CD14-positive monocyte (primary cell): ENCODE data around the gene QDPR. TPM values are rescaled to one million over a fixed set of nuclear protein-coding genes. Genes with fewer than 3 reads are reported as not detected.

Experiments
- DNase-seq, 3 donors: peaks; one replicate each; pipeline ENCODE4 v3.0.0-alpha.2; 2011 to 2022
- H2AFZ ChIP-seq: 2 replicates; pipeline ENCODE4 v1.6.0; 2012; ENCODE audit warnings: mild to moderate bottlenecking, low read depth, low read length, inconsistent platforms; ENCODE audit not compliant: insufficient read depth, poor library complexity, severe bottlenecking
- H3K27ac ChIP-seq, 2 donors: 1 replicate in 1 of 2; 2 replicates in 1 of 2; pipeline ENCODE4 v1.5.1; 2012 to 2013; ENCODE audit warnings: low read length in 2 of 2, control low read depth in 1 of 2, inconsistent platforms in 1 of 2, low read depth in 1 of 2, mild to moderate bottlenecking in 1 of 2
- H3K27me3 ChIP-seq, 2 donors: one replicate each; pipeline versions ENCODE4 v1.6.0 to v1.6.1; 2011 to 2013; ENCODE audit warnings: low read length in 2 of 2; ENCODE audit not compliant: control insufficient read depth in 2 of 2, insufficient read depth in 2 of 2
- H3K36me3 ChIP-seq, 2 donors: replicated peaks in 1 of 2; 1 replicate in 1 of 2; 2 replicates in 1 of 2; pipeline versions ENCODE4 v1.5.1 to v1.6.1; 2012 to 2013; ENCODE audit warnings: low read length in 2 of 2, control low read depth in 1 of 2, inconsistent platforms in 1 of 2, mild to moderate bottlenecking in 1 of 2; ENCODE audit not compliant: insufficient read depth in 2 of 2, control insufficient read depth in 1 of 2
- H3K4me1 ChIP-seq, 2 donors: 1 replicate in 1 of 2; 2 replicates in 1 of 2; pipeline versions ENCODE4 v1.5.1 to v1.6.1; 2012 to 2013; ENCODE audit warnings: low read length in 2 of 2, control low read depth in 1 of 2, inconsistent platforms in 1 of 2, mild to moderate bottlenecking in 1 of 2, moderate library complexity in 1 of 2; ENCODE audit not compliant: insufficient read depth in 2 of 2, control insufficient read depth in 1 of 2
- H3K4me2 ChIP-seq: replicated peaks from 2 replicates; pipeline ENCODE3; 2012; ENCODE audit warnings: low read length, moderate library complexity, mild to moderate bottlenecking; ENCODE audit not compliant: poor library complexity, severe bottlenecking; ENCODE audit errors: extremely low read depth
- H3K4me3 ChIP-seq, 3 experiments: fragments of 200-600 bp in 1 of 3; sonication (generic) in 1 of 3; replicated peaks in 1 of 3; 1 replicate in 2 of 3; 2 replicates in 1 of 3; pipeline ENCODE4 v1.5.1; 2011 to 2013; ENCODE audit warnings: low read length in 3 of 3, mild to moderate bottlenecking in 3 of 3, control low read depth in 2 of 3, low read depth in 2 of 3, inconsistent platforms in 1 of 3, moderate library complexity in 1 of 3
- H3K79me2 ChIP-seq: 2 replicates; pipeline ENCODE4 v1.6.0; 2012; ENCODE audit warnings: mild to moderate bottlenecking, control low read depth, inconsistent platforms, low read length, moderate library complexity; ENCODE audit not compliant: insufficient read depth
- H3K9ac ChIP-seq: 2 replicates; pipeline ENCODE4 v1.6.0; 2017; ENCODE audit warnings: low read length, mild to moderate bottlenecking; ENCODE audit not compliant: insufficient read depth, poor library complexity, severe bottlenecking
- H3K9me3 ChIP-seq, 2 donors: replicated peaks in 1 of 2; 1 replicate in 1 of 2; 2 replicates in 1 of 2; pipeline versions ENCODE4 v1.5.1 to v1.6.1; 2012 to 2013; ENCODE audit warnings: low read length in 2 of 2, control low read depth in 1 of 2; ENCODE audit not compliant: control insufficient read depth in 1 of 2, insufficient read depth in 1 of 2
- H4K20me1 ChIP-seq: 2 replicates; pipeline ENCODE4 v1.6.0; 2012; ENCODE audit warnings: mild to moderate bottlenecking, low read length, control low read depth, moderate library complexity; ENCODE audit not compliant: insufficient read depth
- H3K27ac Mint-ChIP-seq, 7 donors: one replicate each; pipeline ENCODE4 v1.8.0; 2020; ENCODE audit warnings: mild to moderate bottlenecking in 7 of 7, mixed read lengths in 7 of 7, moderate library complexity in 6 of 7, inconsistent platforms in 2 of 7
- H3K27me3 Mint-ChIP-seq, 3 donors: one replicate each; pipeline ENCODE4 v1.8.0; 2021 to 2022; ENCODE audit warnings: low read depth in 3 of 3, mild to moderate bottlenecking in 3 of 3, mixed read lengths in 3 of 3, moderate library complexity in 3 of 3, inconsistent platforms in 1 of 3
- H3K36me3 Mint-ChIP-seq, 2 donors: one replicate each; pipeline ENCODE4 v1.8.0; 2020; ENCODE audit warnings: mixed read lengths in 2 of 2, inconsistent platforms in 1 of 2, mild to moderate bottlenecking in 1 of 2
- H3K4me1 Mint-ChIP-seq: one replicate; pipeline ENCODE4 v1.8.0; 2020; ENCODE audit warnings: mild to moderate bottlenecking, mixed read lengths
- H3K4me3 Mint-ChIP-seq, 2 donors: one replicate each; pipeline ENCODE4 v1.8.0; 2020; ENCODE audit warnings: mild to moderate bottlenecking in 2 of 2, mixed read lengths in 2 of 2, moderate library complexity in 1 of 2
- H3K9me3 Mint-ChIP-seq, 7 donors: one replicate each; pipeline ENCODE4 v1.8.0; 2020 to 2022; ENCODE audit warnings: mixed read lengths in 7 of 7, mild to moderate bottlenecking in 6 of 7, moderate library complexity in 6 of 7, inconsistent platforms in 2 of 7
- CTCF ChIP-seq: fragments of 200-600 bp; IDR thresholded peaks from one replicate; pipeline ENCODE4 v1.8.0; 2022; ENCODE audit warnings: antibody characterized with exemption, mild to moderate bottlenecking
- WGBS: methylation state at CpG from one replicate; pipeline ENCODE4 v1.1.5; 2013; ENCODE audit warnings: missing lambda C conversion rate; ENCODE audit not compliant: insufficient coverage; 5-methylcytosine and 5-hydroxymethylcytosine counted together
- intact Hi-C, 2 donors: fragments of 100-400 bp; cut with micrococcal nuclease; formaldehyde crosslinking; loops; one replicate each; pipeline versions ENCODE4 v1.15.0 to v1.15.1; 2023
- polyA minus RNA-seq: library from RNA; depleted of rRNA, polyadenylated mRNA; stranded (reverse); fragments of >200 nt; gene quantifications from 2 replicates; pipeline ENCODE4 v1.2.3, GENCODE V29; 2012
- polyA plus RNA-seq, 3 donors: library from polyadenylated mRNA; depleted of rRNA in 1 of 3; unstranded in 2 of 3; stranded (reverse) in 1 of 3; fragments of 300-500 nt in 2 of 3; fragments of >200 nt in 1 of 3; fragmentation: Illumina TruSeq in 2 of 3; gene quantifications; 1 replicate in 2 of 3; 2 replicates in 1 of 3; pipeline ENCODE4 v1.2.3, GENCODE V29; 2012 to 2021
- total RNA-seq, 12 experiments: library from RNA in 1 of 12; stranded (reverse) in 1 of 12; fragments of 120-200 nt in 1 of 12; gene quantifications; one replicate each; pipeline ENCODE4 v1.2.4 and lab custom pipeline; 2013 to 2026; ENCODE audit warnings: mixed read lengths in 6 of 12, inconsistent platforms in 1 of 12

QDPR gene
- 4.5 TPM for total RNA-seq (2013)
- polyA plus RNA-seq (10 to 100 TPM; 15.8 to 31.7 (median 27.7) TPM), polyA minus RNA-seq (5.5 and 10.4 TPM in 2 replicates), total RNA-seq (lab: John Stamatoyannopoulos, UW) (0.42 to 4.2 (median 2.8) reads per million in 11 experiments)

- WGBS = under 1% methylated on average over 52 of the region's 65 CpGs
- peak within 1 kb of the TSS; percentile 95 to 100 for H3K4me3 Mint-ChIP-seq
- peaks cover 11% of the 10 kb centered on the region for H3K79me2 ChIP-seq
- peak within 1 kb of the TSS; percentile 89 for H3K4me2 ChIP-seq
- H3K4me3 ChIP-seq = peak within 1 kb of the TSS; percentile 78 to 87 (median 85)
- H3K27ac Mint-ChIP-seq = peak within 1 kb of the TSS in 6 of 7 donors; percentile 20 to 80 (median 54)
- intact Hi-C loops = no loop called here
- peak; percentile 56 for TF ChIP-seq CTCF
- H2AFZ ChIP-seq = peak within 1 kb of the TSS; percentile 94
- H3K9me3 ChIP-seq = no peaks in the 10 kb centered on the region
- peak within 1 kb of the TSS in 1 of 2 donors; percentile 14 for H3K27ac ChIP-seq
- H4K20me1 ChIP-seq = no peaks in the 10 kb centered on the region
- H3K4me1 Mint-ChIP-seq = peaks cover 23% of the 10 kb centered on the region
- no peaks in the 10 kb centered on the region for H3K9me3 Mint-ChIP-seq
- H3K36me3 Mint-ChIP-seq = peaks cover 10 to 15% of the 10 kb centered on the region in 2 donors
- H3K4me1 ChIP-seq = peaks cover 14 to 17% of the 10 kb centered on the region in 2 donors
- peaks cover 2 to 12% (median 11%) of the 10 kb centered on the region in 3 donors for H3K27me3 Mint-ChIP-seq
- no peaks in the 10 kb centered on the region for H3K27me3 ChIP-seq
- DNase-seq = peak; percentile 37 to 55 (median 52)
- peaks cover under 1 to 3% of the 10 kb centered on the region in 2 donors for H3K36me3 ChIP-seq
- H3K9ac ChIP-seq = peak within 1 kb of the TSS; percentile 68
Measured at GRCh38 chr4:17511950-17512795, at the start of gene QDPR. TSS of gene QDPR (minus strand) at chr4:17512090. CDS start at chr4:17512054, 36 bp downstream.

GRCh38 chr4:17561195-17561909 lies 49.5 kb upstream of the QDPR start:
- H3K4me2 ChIP-seq = no peak overlapping the region
- Mint-ChIP-seq H3K9me3 (no peaks in the 10 kb centered on the region), H3K36me3 (no peaks in the 10 kb centered on the region)

More at GRCh38 chr4:17561195-17561909, 49.5 kb upstream of the QDPR start:
- no peaks in the 10 kb centered on the region for H3K27me3 ChIP-seq
- no peaks in the 10 kb centered on the region for H3K79me2 ChIP-seq
- no peak overlapping the region for H3K27ac ChIP-seq
- WGBS = 94% methylated on average over 5 of the region's 8 CpGs
- DNase-seq = no peak
- intact Hi-C loops = no loop called here
- TF ChIP-seq CTCF = no peak
- no peak overlapping the region for H3K9ac ChIP-seq
- H3K36me3 ChIP-seq = no peaks in the 10 kb centered on the region
- H2AFZ ChIP-seq = no peak overlapping the region
- Mint-ChIP-seq H3K4me1 (no peaks in the 10 kb centered on the region), H3K4me3 (no peak overlapping the region), H3K27me3 (peaks cover 1 to 7% (median 2%) of the 10 kb centered on the region in 3 donors), H3K27ac (no peak overlapping the region)
- no peak overlapping the region for H3K4me3 ChIP-seq
- H3K9me3 ChIP-seq = no peaks in the 10 kb centered on the region
- no peaks in the 10 kb centered on the region for H4K20me1 ChIP-seq
- H3K4me1 ChIP-seq = no peaks in the 10 kb centered on the region
